ENCODE data around the gene ANKRD55.
A peak's percentile ranks its signal among the peaks of the same experiment; 100 is the strongest.
"Not testable (repeated sequence)": the region's sequence is repeated elsewhere in the genome, so short reads cannot be mapped to it uniquely, and the experiment has no call there.

ANKRD55 gene

DNA sequence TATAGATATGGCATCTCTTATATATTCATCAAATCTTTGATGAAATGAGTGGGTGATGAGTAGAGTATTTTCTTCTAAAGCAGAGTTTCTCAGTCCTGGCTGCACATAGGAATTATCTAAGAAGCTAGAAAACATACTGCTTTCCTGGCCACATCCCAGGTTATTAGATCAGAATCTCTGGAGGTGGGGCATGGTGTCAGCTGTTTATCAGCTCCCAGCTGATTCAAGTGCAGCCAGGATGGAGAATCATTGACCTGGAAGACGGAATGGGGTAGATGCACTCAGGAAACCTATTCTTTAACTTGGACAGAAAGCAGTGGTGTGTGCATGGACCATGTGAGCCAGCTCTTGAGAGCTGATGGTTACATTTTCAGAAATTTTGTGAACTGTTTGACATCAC lies 130.2 kb downstream of the ANKRD55 start:
- no peak for DNase-seq (ENCODE audit: low spot score)

DNA sequence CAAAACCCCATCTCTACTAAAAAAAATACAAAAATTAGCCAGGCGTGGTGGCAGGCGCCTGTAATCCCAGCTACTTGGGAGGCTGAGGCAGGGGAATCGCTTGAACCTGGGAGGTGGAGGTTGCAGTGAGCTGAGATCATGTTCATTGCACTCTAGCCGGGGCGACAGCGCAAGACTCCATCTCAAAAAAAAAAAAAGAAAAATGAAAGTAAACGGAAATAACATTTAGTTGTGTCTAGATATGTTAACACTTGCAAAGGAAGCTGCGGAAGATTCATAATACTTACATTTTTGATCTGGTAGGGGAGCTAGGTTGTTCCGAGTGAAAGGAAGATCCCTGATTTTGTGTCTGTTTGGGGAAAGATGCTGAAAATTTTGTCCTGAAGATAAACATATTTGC lies 130.9 kb downstream of the ANKRD55 start:
- DNase-seq (ENCODE audit: low spot score): not testable (repeated sequence)

DNA sequence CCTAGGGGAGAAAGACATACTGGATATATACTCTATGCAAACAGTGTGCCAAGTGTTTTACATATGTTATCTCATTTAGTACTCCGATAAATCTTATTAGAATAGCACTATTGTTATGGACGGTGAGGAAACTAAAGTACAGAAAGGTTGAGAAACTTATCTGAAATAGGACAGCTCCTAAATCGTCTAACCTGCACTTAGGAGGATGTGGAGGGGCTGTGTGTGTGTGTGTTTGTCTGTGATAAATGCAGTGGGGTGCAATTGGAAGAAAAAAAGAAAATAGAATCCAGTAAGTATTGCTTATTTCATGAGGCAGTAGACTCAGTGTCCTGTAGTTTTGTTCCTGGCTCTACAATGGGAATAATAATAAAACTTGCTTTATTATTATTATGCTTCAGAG lies 131.9 kb downstream of the ANKRD55 start:
- DNase-seq (ENCODE audit: low spot score): no peak

DNA sequence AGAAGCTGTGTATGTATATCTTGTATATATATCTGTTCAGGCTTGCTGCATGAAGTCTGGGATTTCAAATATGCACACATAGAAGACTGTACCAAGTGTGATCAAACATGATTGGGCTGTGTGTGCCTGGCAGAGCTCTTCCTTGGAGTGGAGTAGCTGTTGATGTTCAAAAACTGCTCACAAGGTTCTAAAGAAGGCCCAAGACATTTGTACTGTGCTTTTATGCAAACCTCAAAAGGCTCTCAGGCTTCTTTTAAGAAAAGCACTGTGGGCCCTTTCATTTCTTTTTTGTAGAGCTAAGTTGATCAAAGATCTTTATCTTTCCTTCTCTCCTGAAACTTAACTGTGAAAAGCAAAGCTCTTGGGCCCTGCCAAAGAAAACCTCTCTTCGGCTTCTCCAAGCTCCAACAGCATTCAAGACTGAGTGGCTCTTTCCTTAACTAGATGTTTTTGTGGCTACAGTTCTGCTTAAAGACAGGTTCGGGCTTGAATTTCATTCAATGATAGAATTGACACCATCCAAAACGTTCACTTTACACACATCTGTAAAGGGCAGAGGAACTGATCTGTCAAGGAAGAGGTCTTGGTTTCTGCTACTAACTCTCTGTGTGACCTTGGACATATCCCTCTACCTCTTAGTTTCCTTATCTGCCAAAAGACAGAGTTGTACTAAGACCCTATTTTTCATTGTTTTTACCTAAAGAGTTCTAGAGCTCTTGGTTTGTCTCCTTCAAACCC lies 132.5 kb downstream of the ANKRD55 start:
- DNase-seq (ENCODE audit: low spot score): no peak

DNA sequence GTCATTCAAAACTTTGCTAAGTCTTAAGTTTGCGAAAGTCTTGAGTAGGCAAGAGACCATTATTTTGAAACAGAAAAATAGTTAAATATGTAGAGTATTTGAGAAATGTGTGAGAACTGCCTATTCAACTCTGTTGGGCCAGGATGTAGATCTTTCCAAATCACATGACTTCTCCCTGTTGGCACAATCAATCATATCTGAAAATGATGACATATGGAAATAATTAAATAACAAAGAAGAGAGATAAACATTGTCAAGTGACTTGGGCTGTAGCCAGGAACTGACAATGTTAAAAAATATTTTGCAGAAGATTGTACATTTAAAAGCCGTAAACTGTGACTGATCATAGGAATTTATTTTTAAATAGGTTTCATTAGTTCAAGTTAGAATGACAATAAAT lies 133.8 kb downstream of the ANKRD55 start:
- no peak for DNase-seq (ENCODE audit: low spot score)

DNA sequence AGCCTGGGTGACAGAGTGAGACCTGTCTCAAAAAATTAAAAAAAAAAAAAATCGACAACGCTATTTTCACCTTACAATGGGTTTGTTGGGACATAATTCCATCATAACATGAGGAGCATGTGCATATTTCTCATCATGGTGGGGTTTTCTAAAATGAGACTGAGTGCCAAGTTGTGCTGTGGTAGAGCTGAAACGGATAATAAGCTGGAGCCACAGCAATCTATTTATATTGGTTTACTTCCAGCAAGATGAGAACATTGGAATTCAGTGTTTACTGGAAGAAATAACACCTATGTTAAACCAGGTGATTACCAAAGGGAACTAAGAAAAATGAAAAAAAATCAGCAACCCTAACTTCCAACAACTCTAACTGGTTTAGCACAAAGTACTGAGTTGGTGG lies 136.1 kb downstream of the ANKRD55 start:
- DNase-seq (ENCODE audit: low spot score): no peak

DNA sequence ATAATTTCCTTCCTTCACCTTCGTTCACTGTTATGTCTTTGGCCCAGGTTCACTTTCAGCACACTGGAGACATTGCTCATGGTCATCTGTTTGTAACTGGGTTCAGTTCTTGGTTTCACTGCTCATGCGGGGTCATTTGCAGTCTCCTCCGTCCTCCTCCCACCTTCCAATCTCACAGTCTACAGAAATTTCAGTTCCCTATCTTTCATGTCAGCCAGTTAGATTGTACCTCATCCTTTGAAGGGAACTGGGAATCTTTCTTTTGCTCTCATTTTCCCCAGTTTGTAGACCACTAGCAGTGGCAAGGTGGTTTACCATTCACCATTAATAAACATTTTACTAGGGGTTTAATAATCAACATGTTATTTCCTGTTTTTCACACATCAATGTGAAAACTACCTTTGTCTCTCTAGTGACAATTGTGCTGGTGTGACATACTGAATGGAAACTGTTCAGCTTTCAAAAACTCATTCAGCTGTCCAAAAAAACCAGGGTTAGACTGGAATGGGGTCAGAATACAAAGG lies 137.5 kb downstream of the ANKRD55 start:
- DNase-seq (ENCODE audit: low spot score): no peak

DNA sequence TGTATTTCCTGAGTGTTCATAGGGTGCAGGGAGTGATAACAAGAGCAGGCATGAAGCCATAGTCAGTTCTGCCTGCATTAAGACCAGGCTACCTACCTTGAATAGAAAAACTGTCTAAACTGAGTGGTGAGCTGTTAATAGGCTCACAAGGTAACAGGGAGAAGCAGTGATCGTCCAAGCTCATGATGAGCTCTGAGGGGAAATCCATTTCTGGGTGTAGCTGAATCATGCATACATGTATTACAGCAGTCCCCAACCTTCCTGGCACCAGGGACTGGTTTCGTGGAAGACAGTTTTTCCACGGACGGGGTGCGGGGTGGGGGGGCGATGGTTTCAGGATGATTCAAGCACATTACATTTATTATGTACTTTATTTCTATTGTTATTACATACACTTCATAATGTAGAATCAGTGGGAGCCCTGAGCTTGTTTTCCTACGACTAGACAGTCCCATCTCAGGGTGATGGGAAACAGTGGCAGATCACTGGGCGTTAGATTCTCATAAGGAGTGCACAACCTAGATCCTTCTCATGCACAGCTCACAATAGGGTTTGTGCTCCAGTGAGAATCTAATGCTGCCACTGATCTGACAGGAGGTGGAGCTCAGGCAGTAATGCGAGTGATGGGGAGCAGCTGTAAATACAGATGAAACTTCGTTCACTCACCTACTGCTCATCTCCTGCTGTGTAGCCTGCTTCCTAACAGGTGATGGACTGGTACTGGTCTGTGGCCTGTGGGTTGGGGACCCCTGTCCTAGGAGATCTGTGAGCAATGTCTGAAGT lies 138.4 kb downstream of the ANKRD55 start:
- peak; percentile 67 for DNase-seq (ENCODE audit: low spot score)

DNA sequence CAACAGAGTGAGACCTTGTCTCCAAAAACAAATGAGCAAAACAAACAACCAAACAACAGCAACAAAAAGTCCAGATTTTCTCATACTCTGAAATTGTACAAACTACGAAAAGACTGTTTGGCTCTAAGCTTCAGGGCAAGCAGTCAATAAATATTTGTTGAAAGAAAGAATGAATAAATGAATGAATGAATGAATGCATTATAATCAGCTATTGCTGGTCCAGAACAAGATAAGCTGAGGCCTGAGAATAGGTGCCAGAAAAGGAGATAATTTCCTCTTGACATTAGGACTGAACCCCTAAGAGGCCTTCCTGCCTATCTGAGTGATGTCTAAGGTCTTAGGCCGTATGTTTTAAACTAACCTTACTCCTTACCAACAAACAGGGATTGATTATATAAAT lies 139.2 kb downstream of the ANKRD55 start:
- no peak for DNase-seq (ENCODE audit: low spot score)

DNA sequence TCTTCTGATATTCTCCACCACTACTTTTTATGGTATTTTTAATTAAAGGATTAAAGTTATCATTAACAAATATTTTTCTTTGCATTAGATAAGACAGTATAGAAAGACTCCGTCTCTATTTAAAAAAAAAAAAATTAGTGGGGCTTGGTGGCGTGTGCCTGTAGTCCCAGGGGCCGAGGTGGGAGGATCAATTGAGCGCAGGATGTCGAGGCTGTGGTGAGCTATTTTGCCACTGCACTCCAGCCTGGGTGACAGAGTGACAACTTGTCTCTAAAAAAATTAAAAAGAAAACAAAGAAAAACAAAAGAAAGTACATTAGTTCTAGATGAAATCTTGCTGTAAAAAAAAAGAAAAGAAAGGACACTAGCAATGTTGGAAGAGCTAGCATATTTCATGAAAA lies 141.0 kb downstream of the ANKRD55 start:
- no peak for DNase-seq (ENCODE audit: low spot score)

DNA sequence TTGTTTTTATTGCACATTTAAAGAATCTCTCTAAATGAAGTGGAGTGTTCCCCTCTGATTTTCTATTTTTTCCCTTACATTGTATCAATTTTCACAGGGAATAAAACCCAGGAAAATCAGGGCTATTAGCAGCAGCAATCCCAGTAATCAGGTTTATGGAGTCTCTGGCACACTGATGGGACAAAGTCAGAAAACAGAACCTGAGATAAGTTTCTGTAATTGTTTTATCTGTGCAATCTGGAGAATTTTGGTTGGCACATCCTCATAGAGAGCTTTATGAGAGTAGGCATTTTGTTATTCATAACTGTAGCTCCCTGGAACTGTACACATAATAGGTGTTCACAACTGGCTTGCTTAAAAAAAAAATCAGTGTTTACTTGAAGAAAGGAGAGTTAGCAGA lies 141.5 kb downstream of the ANKRD55 start:
- DNase-seq (ENCODE audit: low spot score): no peak

DNA sequence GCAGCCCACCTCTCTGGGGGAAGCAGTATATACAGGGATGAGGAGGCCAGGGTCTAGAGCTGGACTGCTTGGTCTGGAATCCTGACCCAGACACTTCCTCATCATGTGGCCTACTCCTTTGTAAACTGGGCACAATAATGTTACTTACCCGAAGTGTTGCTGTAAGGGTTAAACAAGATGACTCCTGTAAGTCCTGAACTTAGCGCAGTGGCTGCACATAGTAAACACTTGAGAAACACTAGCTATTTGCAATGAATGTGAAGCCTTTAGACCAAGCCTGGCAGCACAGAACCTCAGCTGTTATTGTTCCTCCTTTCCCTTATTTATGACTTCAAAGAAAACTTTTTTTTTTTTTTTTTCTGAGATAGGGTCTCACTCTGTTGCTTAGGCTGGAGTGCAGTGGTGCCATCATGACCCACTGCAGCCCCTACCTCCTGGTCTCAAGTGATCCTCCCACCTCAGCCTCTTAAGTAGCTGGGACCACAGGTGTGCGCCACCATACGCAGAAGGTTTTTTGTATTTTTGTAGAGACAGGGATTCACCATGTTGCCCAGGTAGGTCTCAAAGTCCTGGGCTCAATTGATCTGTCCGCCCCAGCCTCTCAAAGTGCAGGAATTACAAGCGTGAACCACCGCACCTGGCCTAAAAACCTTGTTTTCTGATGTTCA lies 142.2 kb downstream of the ANKRD55 start:
- DNase-seq (ENCODE audit: low spot score): no peak

DNA sequence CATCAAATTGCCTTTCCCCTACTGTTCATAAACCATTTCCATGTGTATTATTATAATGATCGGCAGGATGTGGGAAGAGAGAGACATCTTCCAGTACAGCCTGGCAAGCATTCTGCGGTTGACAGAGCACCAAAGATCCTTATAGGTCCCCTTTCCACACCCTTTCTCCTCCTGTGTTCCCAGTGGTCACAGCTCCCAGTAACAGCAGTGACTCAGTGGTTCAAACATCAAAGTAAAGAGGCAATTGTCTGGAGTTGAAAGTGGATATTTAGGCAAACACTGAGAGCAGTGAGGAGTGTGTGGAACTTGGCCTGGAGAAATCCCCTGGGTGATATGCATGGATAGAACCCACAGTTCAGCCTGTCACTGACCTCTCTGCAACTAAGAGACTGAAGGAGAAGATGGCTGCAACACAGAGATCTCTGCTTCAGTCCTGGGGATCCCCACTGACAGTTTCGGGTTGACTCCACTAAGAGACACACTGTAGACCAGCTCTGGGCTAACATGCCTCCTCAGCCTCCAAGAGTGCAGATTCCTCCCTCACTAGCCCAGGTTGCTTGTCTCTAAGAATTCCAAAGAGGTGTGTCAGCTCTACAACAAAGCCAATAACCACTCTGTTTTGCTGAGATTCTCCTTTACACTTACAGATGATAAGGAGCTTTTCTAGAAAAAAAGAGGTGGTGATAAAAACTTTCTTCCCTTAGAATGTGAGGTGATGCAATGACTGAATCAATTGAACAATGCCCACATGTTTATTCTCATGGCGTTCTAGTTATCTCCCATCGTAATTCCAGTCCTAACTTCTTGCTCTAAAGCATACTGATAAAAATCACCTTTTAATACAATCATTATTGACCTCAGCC lies 143.9 kb downstream of the ANKRD55 start:
- DNase-seq (ENCODE audit: low spot score): peak; percentile 80

DNA sequence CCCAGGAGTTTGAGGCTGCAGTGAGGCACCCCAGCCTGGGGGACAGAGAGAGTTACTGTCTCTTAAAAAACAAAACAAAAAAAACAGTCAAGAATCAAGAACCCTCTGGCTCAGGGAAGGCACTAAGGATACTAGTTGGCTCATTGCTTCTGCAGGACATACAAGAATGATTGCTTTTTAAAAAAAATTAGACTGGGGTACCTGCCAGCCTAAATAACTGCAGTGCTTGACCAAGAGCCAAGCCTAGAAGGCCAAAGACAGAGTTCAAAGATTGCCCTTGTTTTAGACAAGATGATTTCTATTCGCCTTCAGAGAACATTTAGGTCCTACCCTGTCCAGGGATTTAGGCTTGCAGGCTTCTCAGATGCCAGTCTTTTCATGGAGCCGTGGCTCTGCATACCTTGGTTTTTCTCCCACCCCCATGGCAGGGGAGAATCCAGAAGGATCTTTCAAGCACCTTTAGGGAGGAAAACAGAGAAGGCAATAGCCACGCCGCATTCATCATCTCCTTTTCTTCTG lies 144.6 kb downstream of the ANKRD55 start:
- DNase-seq (ENCODE audit: low spot score): no peak

DNA sequence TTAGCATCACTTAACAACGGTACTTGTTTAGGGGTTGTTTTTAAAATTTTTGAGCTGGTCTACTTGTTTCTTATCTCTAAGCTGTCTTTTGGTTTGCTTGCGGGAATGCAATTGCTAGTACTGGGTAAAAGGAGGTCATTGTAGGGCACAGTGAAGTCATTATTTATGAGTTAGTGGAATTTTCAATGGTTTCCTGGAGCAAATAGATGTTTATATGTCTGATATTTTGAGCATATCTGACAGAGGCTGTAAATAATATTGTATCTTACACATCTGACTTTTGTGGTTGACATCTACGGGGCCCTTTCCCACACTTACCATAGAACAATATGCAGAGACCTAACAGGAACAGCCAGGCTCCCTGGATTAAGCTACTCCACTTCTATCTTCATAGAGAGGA lies 147.9 kb downstream of the ANKRD55 start:
- no peak for DNase-seq (ENCODE audit: low spot score)

DNA sequence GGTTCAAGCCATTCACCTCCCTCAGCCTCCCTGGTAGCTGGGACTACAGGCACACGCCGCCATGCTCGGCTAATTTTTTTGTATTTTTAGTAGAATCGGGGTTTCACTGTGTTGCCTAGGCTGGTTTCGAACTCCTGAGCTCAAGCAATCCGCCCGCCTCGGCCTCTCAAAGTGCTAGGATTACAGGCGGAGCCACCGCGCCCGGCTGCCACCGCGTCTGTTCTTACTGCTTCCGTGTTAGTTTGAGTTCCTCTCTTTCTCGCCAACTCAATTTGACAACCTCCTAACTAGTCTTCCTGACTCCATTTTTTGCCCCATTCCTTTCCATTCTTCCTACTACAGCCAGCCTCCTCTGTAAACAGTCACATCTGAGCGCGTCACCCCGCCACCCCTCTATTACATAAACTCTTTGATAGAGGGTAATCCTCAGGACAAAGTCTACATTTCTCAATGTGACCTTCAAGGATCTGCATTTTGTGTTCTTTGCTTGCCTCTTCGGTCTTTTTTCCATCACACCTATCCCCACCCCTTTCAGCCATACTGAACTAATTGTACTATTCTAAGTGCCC lies 149.8 kb downstream of the ANKRD55 start:
- DNase-seq (ENCODE audit: low spot score): no peak

DNA sequence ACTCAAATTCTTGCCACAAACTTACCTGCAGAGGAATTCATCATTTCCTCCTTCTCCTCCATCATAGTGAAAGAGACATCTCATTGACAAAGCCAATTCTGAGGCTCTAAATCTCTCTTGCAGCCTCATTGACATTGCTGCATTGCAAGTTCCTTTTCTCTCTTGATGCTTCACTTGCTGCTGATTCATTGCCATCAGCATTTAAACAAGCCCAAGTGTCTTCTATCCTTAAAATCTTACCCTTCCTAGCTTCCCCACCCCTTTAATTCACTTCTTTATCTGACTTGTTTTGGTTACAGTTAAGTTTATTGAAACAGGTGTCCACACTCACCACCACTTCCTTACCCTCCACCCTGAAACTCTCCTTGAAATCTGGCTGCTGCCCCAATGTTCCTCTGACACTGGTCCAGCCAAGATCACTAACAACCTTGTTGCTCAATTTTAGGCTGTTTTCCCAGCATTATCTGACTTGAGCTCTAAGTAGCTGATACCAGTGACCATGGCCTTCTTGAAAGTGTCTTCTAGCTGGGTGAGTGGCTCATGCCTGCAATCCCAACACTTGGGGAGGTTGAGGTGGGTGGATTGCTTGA lies 152.0 kb downstream of the ANKRD55 start:
- peak; percentile 71 for DNase-seq (ENCODE audit: low spot score)

DNA sequence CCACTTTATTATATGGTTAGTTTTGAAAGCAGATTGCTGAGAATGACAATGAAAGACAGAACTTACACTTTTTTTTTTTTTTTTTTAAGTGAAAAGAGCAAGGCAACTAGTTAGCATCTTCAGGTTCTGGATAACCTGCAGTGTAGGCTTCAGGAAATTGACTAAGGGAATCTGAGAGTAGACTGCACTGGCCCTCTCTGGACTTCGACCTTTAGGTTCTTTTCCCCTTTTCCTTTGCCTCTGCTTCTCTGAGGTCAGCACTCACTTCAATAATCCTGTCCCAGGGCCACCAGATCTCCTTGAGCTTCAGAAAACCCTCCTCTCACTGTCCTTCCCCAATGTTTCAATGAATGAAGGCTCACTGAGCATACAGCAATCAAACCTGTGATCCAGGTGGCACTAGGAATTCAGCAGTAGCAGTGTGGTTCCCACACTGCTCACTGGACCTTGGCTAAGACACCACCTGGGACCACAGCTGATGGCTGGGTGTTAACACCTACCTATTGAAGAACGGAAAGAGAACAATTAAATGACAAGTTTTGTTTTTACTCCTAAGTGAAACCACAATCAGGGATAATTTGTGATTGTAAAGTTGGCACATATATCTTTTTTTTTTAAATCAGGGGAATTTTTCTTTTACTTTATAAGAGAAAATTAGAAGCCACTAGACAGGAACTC lies 152.6 kb downstream of the ANKRD55 start:
- DNase-seq (ENCODE audit: low spot score): no peak

DNA sequence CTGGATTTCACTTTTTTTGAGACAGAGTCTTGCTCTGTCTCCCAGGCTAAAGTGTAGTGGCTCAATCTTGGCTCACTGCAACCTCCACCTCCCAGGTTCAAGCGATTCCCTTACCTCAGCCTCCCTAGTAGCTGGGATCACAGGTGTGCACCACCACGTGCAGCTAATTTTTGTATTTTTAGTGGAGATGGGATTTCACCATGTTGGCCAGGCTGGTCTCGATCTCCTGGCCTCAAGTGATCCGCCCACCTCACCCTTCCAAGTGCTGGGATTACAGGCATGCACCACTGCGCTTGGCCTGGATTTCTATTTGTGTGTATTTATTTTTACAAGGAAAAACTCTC lies 154.0 kb downstream of the ANKRD55 start:
- DNase-seq (ENCODE audit: low spot score): not testable (repeated sequence)

Measured in activated CD4-positive, alpha-beta T cell treated with anti-CD3 and anti-CD28 coated beads, Interleukin-2, Interleukin-4, amounts not matched to agents 100 ng/mL and 50 ng/mL, durations not matched to agents 16 hours and 8 hours (primary cell).